ENCODE results near the gene BBX.
A peak's percentile ranks its signal among the peaks of the same experiment; 100 is the strongest.

The BBX gene

GRCh38 chr3:107705046-107705445, 182.3 kb downstream of the BBX start:
- DNase-seq: no peak

GRCh38 chr3:107710851-107711250, 188.1 kb downstream of the BBX start:
- in situ Hi-C loops (cut with MboI; ENCODE audit: low pct_unique_long_range_greater_than_20kb, low sequenced_read_pairs): no loop called here
- no peak for DNase-seq

More at GRCh38 chr3:107705046-107705445, 182.3 kb downstream of the BBX start:
- in situ Hi-C loops (cut with MboI; ENCODE audit: low pct_unique_long_range_greater_than_20kb, low sequenced_read_pairs): no loop called here

- in situ Hi-C loops (cut with MboI; ENCODE audit: low pct_unique_long_range_greater_than_20kb, low sequenced_read_pairs): no loop called here
Observed at GRCh38 chr3:107716734-107717133, 194.0 kb downstream of the BBX start.

GRCh38 chr3:107718547-107718946, 195.8 kb downstream of the BBX start:
- in situ Hi-C loops (cut with MboI; ENCODE audit: low pct_unique_long_range_greater_than_20kb, low sequenced_read_pairs): no loop called here
- DNase-seq: no peak

More at GRCh38 chr3:107716734-107717133, 194.0 kb downstream of the BBX start:
- DNase-seq: no peak

GRCh38 chr3:107727102-107727501, 204.3 kb downstream of the BBX start:
- no peak for DNase-seq
- in situ Hi-C loops (cut with MboI; ENCODE audit: low pct_unique_long_range_greater_than_20kb, low sequenced_read_pairs): no loop called here

- in situ Hi-C loops (cut with MboI; ENCODE audit: low pct_unique_long_range_greater_than_20kb, low sequenced_read_pairs): no loop called here
- no peak for DNase-seq
Observed at GRCh38 chr3:107729686-107730085, 206.9 kb downstream of the BBX start.

GRCh38 chr3:107734317-107734716, 211.6 kb downstream of the BBX start:
- no peak for DNase-seq
- in situ Hi-C loops (cut with MboI; ENCODE audit: low pct_unique_long_range_greater_than_20kb, low sequenced_read_pairs): no loop called here

GRCh38 chr3:107737914-107738313, 215.2 kb downstream of the BBX start:
- in situ Hi-C loops (cut with MboI; ENCODE audit: low pct_unique_long_range_greater_than_20kb, low sequenced_read_pairs): no loop called here
- no peak for DNase-seq

GRCh38 chr3:107738486-107739183, 215.9 kb downstream of the BBX start:
- DNase-seq: no peak
- in situ Hi-C loops (cut with MboI; ENCODE audit: low pct_unique_long_range_greater_than_20kb, low sequenced_read_pairs): no loop called here

- DNase-seq: peak; percentile 15
- in situ Hi-C loops (cut with MboI; ENCODE audit: low pct_unique_long_range_greater_than_20kb, low sequenced_read_pairs): no loop called here
Observed at GRCh38 chr3:107739227-107739626, 216.5 kb downstream of the BBX start.

GRCh38 chr3:107740992-107741896, 218.5 kb downstream of the BBX start:
- in situ Hi-C loops (cut with MboI; ENCODE audit: low pct_unique_long_range_greater_than_20kb, low sequenced_read_pairs): no loop called here
- peak; percentile 38 for DNase-seq

GRCh38 chr3:107745354-107745753, 222.6 kb downstream of the BBX start:
- in situ Hi-C loops (cut with MboI; ENCODE audit: low pct_unique_long_range_greater_than_20kb, low sequenced_read_pairs): no loop called here
- no peak for DNase-seq

- peak; percentile 45 for DNase-seq
- in situ Hi-C loops (cut with MboI; ENCODE audit: low pct_unique_long_range_greater_than_20kb, low sequenced_read_pairs): no loop called here
Observed at GRCh38 chr3:107752202-107752990, 229.6 kb downstream of the BBX start.

- DNase-seq: peak; percentile 80
- in situ Hi-C loops (cut with MboI; ENCODE audit: low pct_unique_long_range_greater_than_20kb, low sequenced_read_pairs): no loop called here
Observed at GRCh38 chr3:107753494-107753893, 230.7 kb downstream of the BBX start.

- in situ Hi-C loops (cut with MboI; ENCODE audit: low pct_unique_long_range_greater_than_20kb, low sequenced_read_pairs): no loop called here
- no peak for DNase-seq
Observed at GRCh38 chr3:107753976-107754375, 231.2 kb downstream of the BBX start.

GRCh38 chr3:107756649-107757048, 233.9 kb downstream of the BBX start:
- in situ Hi-C loops (cut with MboI; ENCODE audit: low pct_unique_long_range_greater_than_20kb, low sequenced_read_pairs): no loop called here
- no peak for DNase-seq

- DNase-seq: no peak
- in situ Hi-C loops (cut with MboI; ENCODE audit: low pct_unique_long_range_greater_than_20kb, low sequenced_read_pairs): no loop called here
Observed at GRCh38 chr3:107757140-107757539, 234.4 kb downstream of the BBX start.

- DNase-seq: no peak
- in situ Hi-C loops (cut with MboI; ENCODE audit: low pct_unique_long_range_greater_than_20kb, low sequenced_read_pairs): no loop called here
Observed at GRCh38 chr3:107760144-107760543, 237.4 kb downstream of the BBX start.

GRCh38 chr3:107761391-107761790, 238.6 kb downstream of the BBX start:
- in situ Hi-C loops (cut with MboI; ENCODE audit: low pct_unique_long_range_greater_than_20kb, low sequenced_read_pairs): no loop called here

GRCh38 chr3:107765524-107765923, 242.8 kb downstream of the BBX start:
- in situ Hi-C loops (cut with MboI; ENCODE audit: low pct_unique_long_range_greater_than_20kb, low sequenced_read_pairs): no loop called here
- DNase-seq: no peak

More at GRCh38 chr3:107761391-107761790, 238.6 kb downstream of the BBX start:
- no peak for DNase-seq

Measured in KBM-7 (cell line).